HepG2 (cell line): ENCODE data around the gene PIAS1. TPM values are rescaled to one million over a fixed set of nuclear protein-coding genes. Genes with fewer than 3 reads are reported as not detected.
A peak's percentile ranks its signal among the peaks of the same experiment; 100 is the strongest.

Source experiments
- ATAC-seq: fragments of 200-7000 bp; cut with Tn5 transposase; 3 replicates; pipeline ENCODE4 v1.9.1; 2020; ENCODE audit warnings: mild to moderate bottlenecking, moderate library complexity
- BruUV-seq: library from RNA; stranded (reverse); fragments of 400-500 nt; replicated peaks from 2 replicates; lab custom pipeline; 2021; lab: Mats Ljungman, UMichigan
- CTCF ChIA-PET: fragments of 300-600 bp; formaldehyde crosslinking; extraction: SDS; loops from one replicate; lab custom pipeline; 2021; ENCODE audit warnings: low total read pairs, inconsistent platforms, low intra/inter-chr PET ratio; lab: Yijun Ruan, JAX
- POLR2A ChIA-PET: fragments of 350-600 bp; sonication (Branson Sonifier 250); formaldehyde crosslinking; loops from one replicate; lab custom pipeline; 2020; ENCODE audit warnings: antibody characterized with exemption, inconsistent platforms; lab: Yijun Ruan, JAX
- DNase-seq: peaks from one replicate; pipeline ENCODE4 v3.0.0-alpha.2; 2015; ENCODE audit warnings: low spot score
- FAIRE-seq: peaks from 3 replicates; lab custom pipeline; 2011; peaks lifted over from hg19 to GRCh38; lab: Jason Lieb, UNC
- H2AFZ ChIP-seq: one replicate; pipeline ENCODE4 v1.6.1; 2011; ENCODE audit warnings: low read length, inconsistent platforms
- H3K27ac ChIP-seq: fragments of 300-600 bp; 3 replicates; pipeline ENCODE4 v1.8.0; 2011; ENCODE audit warnings: mixed run types, mild to moderate bottlenecking, mixed read lengths, low read length, inconsistent platforms; ENCODE audit not compliant: insufficient read depth; ENCODE audit errors: extremely low read length
- H3K27me3 ChIP-seq, 2 experiments: fragments of 200-600 bp in 1 of 2; 2 replicates in 1 of 2; 3 replicates in 1 of 2; pipeline versions ENCODE4 v1.6.0 to v1.8.0; 2011; ENCODE audit warnings: low read length in 2 of 2, mild to moderate bottlenecking in 2 of 2, moderate library complexity in 2 of 2, inconsistent platforms in 1 of 2; ENCODE audit not compliant: insufficient read depth in 2 of 2, control insufficient read depth in 1 of 2
- H3K36me3 ChIP-seq, 2 experiments: fragments of 200-600 bp in 1 of 2; replicated peaks in 1 of 2; 2 replicates in 1 of 2; 3 replicates in 1 of 2; pipeline versions ENCODE4 v1.5.1 to v1.8.0; 2011; ENCODE audit warnings: low read length in 2 of 2, inconsistent platforms in 1 of 2; ENCODE audit not compliant: insufficient read depth in 2 of 2, control insufficient read depth in 1 of 2
- H3K4me1 ChIP-seq: 2 replicates; pipeline ENCODE4 v1.5.1; 2012; ENCODE audit warnings: low read length, inconsistent platforms; ENCODE audit not compliant: insufficient read depth
- H3K4me2 ChIP-seq: 2 replicates; pipeline ENCODE4 v1.6.0; 2011; ENCODE audit warnings: low read depth, low read length, inconsistent platforms
- H3K4me3 ChIP-seq, 3 experiments: fragments of 200-600 bp in 1 of 3; sonication (generic), shearing (Covaris generic) in 1 of 3; replicated peaks in 1 of 3; 2 replicates each; pipeline ENCODE4 v1.5.1; 2011 to 2016; ENCODE audit warnings: low read length in 3 of 3, inconsistent platforms in 2 of 3, low read depth in 2 of 3, mild to moderate bottlenecking in 2 of 3, control low read depth in 1 of 3, mixed read lengths in 1 of 3; ENCODE audit not compliant: insufficient read depth in 1 of 3
- H3K79me2 ChIP-seq: one replicate; pipeline ENCODE4 v1.6.1; 2011; ENCODE audit warnings: low read length, inconsistent platforms; ENCODE audit not compliant: insufficient read depth
- H3K9ac ChIP-seq: 2 replicates; pipeline ENCODE4 v1.6.0; 2011; ENCODE audit warnings: mild to moderate bottlenecking, low read depth, low read length, inconsistent platforms; ENCODE audit not compliant: insufficient read depth
- H3K9me3 ChIP-seq: 2 replicates; pipeline ENCODE4 v1.5.1; 2012; ENCODE audit warnings: mild to moderate bottlenecking, low read length
- H4K20me1 ChIP-seq: 2 replicates; pipeline ENCODE4 v1.6.0; 2011; ENCODE audit warnings: inconsistent platforms, mild to moderate bottlenecking, low read length, moderate library complexity; ENCODE audit not compliant: insufficient read depth
- ATF7 ChIP-seq, 2 experiments: fragments of 450-650 bp in 1 of 2; sonication (generic) in 1 of 2; formaldehyde crosslinking in 1 of 2; IDR thresholded peaks; 2 replicates each; pipeline versions ENCODE4 v1.4.0 to v1.6.1; 2016 to 2020; ENCODE audit warnings: antibody characterized with exemption in 1 of 2, mild to moderate bottlenecking in 1 of 2, missing genetic modification reagents in 1 of 2
- ATRX ChIP-seq: sonication (generic); formaldehyde crosslinking; IDR thresholded peaks from 2 replicates; pipeline ENCODE4 v1.4.0; 2020; ENCODE audit warnings: missing genetic modification reagents, borderline replicate concordance
- CEBPB ChIP-seq: IDR thresholded peaks from 2 replicates; pipeline ENCODE4 v1.6.1; 2011; ENCODE audit warnings: low read depth, low read length, improper control_type of control experiment, borderline replicate concordance
- JARID2 ChIP-seq: sonication (generic); formaldehyde crosslinking; IDR thresholded peaks from 2 replicates; pipeline ENCODE4 v1.8.1; 2023; ENCODE audit warnings: missing genetic modification reagents, inconsistent platforms; ENCODE audit not compliant: insufficient replicate concordance
- KDM1A ChIP-seq: IDR thresholded peaks from 2 replicates; pipeline ENCODE4 v1.6.1; 2016; ENCODE audit warnings: missing compliant biosample characterization
- SALL1 ChIP-seq: sonication (generic); formaldehyde crosslinking; IDR thresholded peaks from 2 replicates; pipeline ENCODE4 v1.8.0; 2022; ENCODE audit warnings: mild to moderate bottlenecking, missing genetic modification reagents
- ZNF282 ChIP-seq: fragments of 450-650 bp; IDR thresholded peaks from 2 replicates; pipeline ENCODE4 v1.6.1; 2018; ENCODE audit not compliant: partially characterized antibody
- ZNF343 ChIP-seq: sonication (generic); formaldehyde crosslinking; IDR thresholded peaks from 2 replicates; pipeline ENCODE4 v1.4.0; 2020; ENCODE audit warnings: mild to moderate bottlenecking, missing genetic modification reagents
- ZNF350 ChIP-seq: sonication (generic); formaldehyde crosslinking; IDR thresholded peaks from 2 replicates; pipeline ENCODE4 v1.4.0; 2020; ENCODE audit warnings: mild to moderate bottlenecking, low read depth, missing genetic modification reagents, borderline replicate concordance
- ZNF546 ChIP-seq: sonication (generic); formaldehyde crosslinking; conservative IDR thresholded peaks from 2 replicates; pipeline ENCODE4 v1.8.1; 2023; ENCODE audit warnings: mild to moderate bottlenecking, missing genetic modification reagents
- WGBS: methylation state at CpG from one replicate; pipeline ENCODE4 v1.1.6; 2017; ENCODE audit warnings: low lambda C conversion rate; 5-methylcytosine and 5-hydroxymethylcytosine counted together
- in situ Hi-C: cut with HindIII; loops from 2 replicates; pipeline ENCODE4 v1.10.0; 2017; ENCODE audit warnings: low pct_unique_long_range_greater_than_20kb; ENCODE audit not compliant: extremely low pct_ligation_motif_present
- intact Hi-C: fragments of 100-400 bp; cut with micrococcal nuclease; formaldehyde crosslinking; loops from one replicate; pipeline ENCODE4 v1.10.0; 2022; ENCODE audit not compliant: unreplicated experiment
- polyA plus RNA-seq, 8 experiments: library from polyadenylated mRNA; depleted of rRNA in 3 of 8; stranded (reverse) in 7 of 8; unstranded in 1 of 8; fragments of >200 nt; fragmentation: Illumina TruSeq in 4 of 8; extraction: Trizol in 4 of 8; gene quantifications; 2 replicates each; pipeline versions ENCODE4 v1.2.1 to v1.2.3, GENCODE V29; 2011 to 2016; ENCODE audit warnings: low read depth in 4 of 8, missing spikeins in 1 of 8, mixed read lengths in 1 of 8; ENCODE audit not compliant: insufficient read depth in 1 of 8
- total RNA-seq, 5 experiments: library from RNA; depleted of rRNA; stranded (reverse); fragments of >200 nt; fragmentation: Illumina TruSeq; extraction: Trizol; gene quantifications; 2 replicates each; pipeline ENCODE4 v1.2.3, GENCODE V29; 2016; ENCODE audit warnings: low read depth in 1 of 5
- TF ChIP-seq, protein P1 (sequence below): sonication (generic); formaldehyde crosslinking; IDR thresholded peaks from 2 replicates; pipeline ENCODE4 v1.5.1; 2020; ENCODE audit warnings: missing genetic modification reagents, mild to moderate bottlenecking, borderline replicate concordance
- TF ChIP-seq, protein P2 (sequence below): sonication (generic); formaldehyde crosslinking; IDR thresholded peaks from 2 replicates; pipeline ENCODE4 v1.4.0; 2020; ENCODE audit warnings: low read depth, missing genetic modification reagents

The PIAS1 gene
- total and polyA plus RNA-seq, 2 of the 13 experiments (the other 11 are each of a cell fraction or from before 2014, with no cell fraction given), result 20.7 to 33.7 TPM

DNA sequence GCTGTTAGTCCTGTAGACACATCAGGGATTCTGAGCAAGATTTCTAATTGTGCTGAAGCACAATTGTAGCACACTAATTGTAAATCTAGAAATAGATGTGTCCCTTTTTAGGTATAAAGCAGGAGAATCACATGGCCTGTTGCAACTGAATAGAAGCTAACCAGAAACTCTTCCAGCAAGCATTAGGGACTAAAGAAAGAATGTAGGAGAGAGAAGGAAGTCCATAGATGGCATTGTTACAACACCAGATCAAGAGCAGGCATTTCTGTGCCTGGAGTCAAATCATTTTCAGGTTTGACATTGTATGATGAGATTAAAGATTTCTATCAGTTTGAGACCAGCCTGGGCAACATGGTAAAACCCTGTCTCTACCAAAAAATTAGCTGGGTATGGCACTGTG, 123.6 kb downstream of the PIAS1 start (continued):
- TF ChIP-seq, protein P1, sequence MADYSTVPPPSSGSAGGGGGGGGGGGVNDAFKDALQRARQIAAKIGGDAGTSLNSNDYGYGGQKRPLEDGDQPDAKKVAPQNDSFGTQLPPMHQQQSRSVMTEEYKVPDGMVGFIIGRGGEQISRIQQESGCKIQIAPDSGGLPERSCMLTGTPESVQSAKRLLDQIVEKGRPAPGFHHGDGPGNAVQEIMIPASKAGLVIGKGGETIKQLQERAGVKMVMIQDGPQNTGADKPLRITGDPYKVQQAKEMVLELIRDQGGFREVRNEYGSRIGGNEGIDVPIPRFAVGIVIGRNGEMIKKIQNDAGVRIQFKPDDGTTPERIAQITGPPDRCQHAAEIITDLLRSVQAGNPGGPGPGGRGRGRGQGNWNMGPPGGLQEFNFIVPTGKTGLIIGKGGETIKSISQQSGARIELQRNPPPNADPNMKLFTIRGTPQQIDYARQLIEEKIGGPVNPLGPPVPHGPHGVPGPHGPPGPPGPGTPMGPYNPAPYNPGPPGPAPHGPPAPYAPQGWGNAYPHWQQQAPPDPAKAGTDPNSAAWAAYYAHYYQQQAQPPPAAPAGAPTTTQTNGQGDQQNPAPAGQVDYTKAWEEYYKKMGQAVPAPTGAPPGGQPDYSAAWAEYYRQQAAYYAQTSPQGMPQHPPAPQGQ (CRISPR knock-in tag), result no peak
- no peak for TF ChIP-seq ATRX
- TF ChIP-seq, protein P2, sequence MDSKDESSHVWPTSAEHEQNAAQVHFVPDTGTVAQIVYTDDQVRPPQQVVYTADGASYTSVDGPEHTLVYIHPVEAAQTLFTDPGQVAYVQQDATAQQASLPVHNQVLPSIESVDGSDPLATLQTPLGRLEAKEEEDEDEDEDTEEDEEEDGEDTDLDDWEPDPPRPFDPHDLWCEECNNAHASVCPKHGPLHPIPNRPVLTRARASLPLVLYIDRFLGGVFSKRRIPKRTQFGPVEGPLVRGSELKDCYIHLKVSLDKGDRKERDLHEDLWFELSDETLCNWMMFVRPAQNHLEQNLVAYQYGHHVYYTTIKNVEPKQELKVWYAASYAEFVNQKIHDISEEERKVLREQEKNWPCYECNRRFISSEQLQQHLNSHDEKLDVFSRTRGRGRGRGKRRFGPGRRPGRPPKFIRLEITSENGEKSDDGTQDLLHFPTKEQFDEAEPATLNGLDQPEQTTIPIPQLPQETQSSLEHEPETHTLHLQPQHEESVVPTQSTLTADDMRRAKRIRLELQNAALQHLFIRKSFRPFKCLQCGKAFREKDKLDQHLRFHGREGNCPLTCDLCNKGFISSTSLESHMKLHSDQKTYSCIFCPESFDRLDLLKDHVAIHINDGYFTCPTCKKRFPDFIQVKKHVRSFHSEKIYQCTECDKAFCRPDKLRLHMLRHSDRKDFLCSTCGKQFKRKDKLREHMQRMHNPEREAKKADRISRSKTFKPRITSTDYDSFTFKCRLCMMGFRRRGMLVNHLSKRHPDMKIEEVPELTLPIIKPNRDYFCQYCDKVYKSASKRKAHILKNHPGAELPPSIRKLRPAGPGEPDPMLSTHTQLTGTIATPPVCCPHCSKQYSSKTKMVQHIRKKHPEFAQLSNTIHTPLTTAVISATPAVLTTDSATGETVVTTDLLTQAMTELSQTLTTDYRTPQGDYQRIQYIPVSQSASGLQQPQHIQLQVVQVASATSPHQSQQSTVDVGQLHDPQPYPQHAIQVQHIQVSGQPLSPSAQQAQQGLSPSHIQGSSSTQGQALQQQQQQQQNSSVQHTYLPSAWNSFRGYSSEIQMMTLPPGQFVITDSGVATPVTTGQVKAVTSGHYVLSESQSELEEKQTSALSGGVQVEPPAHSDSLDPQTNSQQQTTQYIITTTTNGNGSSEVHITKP (CRISPR knock-in tag), result no peak
- no peak for TF ChIP-seq ZNF350 (CRISPR knock-in tag)
- no peak for TF ChIP-seq KDM1A

DNA sequence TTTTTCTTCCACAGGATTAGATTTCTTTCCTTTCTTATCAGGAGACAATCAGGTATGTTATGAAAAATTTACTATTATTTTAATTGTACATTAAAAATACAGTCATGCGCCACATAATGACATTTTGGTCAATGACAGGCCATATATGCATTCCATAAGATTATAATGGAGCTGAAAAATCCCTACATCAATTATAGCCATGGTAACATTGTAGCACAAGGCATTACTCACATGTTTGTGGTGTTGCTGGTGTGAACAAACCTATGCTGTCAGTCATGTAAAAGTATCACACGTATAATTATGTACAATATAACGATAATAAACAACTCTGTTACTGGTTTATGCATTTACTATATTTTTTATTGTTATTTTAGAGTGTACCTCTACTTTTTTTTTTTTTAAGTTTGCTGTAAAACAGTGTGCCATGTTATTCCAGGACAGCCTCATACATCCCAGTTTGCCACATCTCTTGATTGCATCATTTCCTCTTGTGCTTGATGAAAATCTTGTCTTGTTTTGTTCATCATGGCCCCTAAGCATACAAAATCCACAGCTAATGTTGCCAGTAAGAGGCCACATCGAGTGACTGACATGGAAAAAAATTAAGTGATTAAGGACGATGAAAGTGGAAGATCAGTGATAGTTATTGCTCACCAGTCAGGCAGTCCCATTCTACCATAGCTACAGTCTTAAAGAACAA, 129.7 kb downstream of the PIAS1 start:
- 94% methylated on average over 5 of the region's 5 CpGs for WGBS
- Histone ChIP-seq H3K9ac (no peak overlapping the region), H4K20me1 (no peaks in the 10 kb centered on the region), H3K27ac (no peak overlapping the region), H2AFZ (no peak overlapping the region), H3K36me3 (peaks cover 18 to 63% of the 10 kb centered on the region in 2 experiments), H3K9me3 (no peaks in the 10 kb centered on the region), H3K27me3 (no peaks in the 10 kb centered on the region), H3K79me2 (no peaks in the 10 kb centered on the region), H3K4me3 (no peak overlapping the region), H3K4me1 (no peaks in the 10 kb centered on the region), H3K4me2 (no peak overlapping the region)
- FAIRE-seq (no peak), DNase-seq (no peak), ATAC-seq (no peak)
- BruUV-seq, result no TSS peak
- POLR2A ChIA-PET, result no interaction called here
- CTCF ChIA-PET, result no interaction called here
- TF ChIP-seq ZNF343 (CRISPR knock-in tag), result no peak
- peak; percentile 49; the same call in 1 of the 2 replicates for TF ChIP-seq ATF7 (IDR thresholded peaks at IDR 0.05)
- no peak for TF ChIP-seq ATF7 (CRISPR knock-in tag; IDR thresholded peaks at IDR 0.05)
- no peak for TF ChIP-seq SALL1 (CRISPR knock-in tag)
- no peak for TF ChIP-seq ZNF282
- TF ChIP-seq CEBPB, result peak; percentile 20; the same call in 1 of the 2 replicates
- TF ChIP-seq JARID2 (CRISPR knock-in tag), result no peak
- no peak for TF ChIP-seq ZNF546 (CRISPR knock-in tag)
- in situ Hi-C loops, result no loop called here
- intact Hi-C loops, result no loop called here
